Head of caudate nucleus (tissue), 42 donors: ENCODE data around the gene CDC42EP3.

Source experiments
- DNase-seq, 42 donors: peaks; one replicate each; pipeline versions ENCODE4 v3.0.0 to v3.0.0-alpha.2; 2020 to 2021; ENCODE audit warnings: mixed read lengths in 7 of 42
- intact Hi-C: fragments of 100-400 bp; cut with DNase I; formaldehyde crosslinking; loops from one replicate; pipeline ENCODE4 v1.15.0; 2022

CDC42EP3 gene

DNA sequence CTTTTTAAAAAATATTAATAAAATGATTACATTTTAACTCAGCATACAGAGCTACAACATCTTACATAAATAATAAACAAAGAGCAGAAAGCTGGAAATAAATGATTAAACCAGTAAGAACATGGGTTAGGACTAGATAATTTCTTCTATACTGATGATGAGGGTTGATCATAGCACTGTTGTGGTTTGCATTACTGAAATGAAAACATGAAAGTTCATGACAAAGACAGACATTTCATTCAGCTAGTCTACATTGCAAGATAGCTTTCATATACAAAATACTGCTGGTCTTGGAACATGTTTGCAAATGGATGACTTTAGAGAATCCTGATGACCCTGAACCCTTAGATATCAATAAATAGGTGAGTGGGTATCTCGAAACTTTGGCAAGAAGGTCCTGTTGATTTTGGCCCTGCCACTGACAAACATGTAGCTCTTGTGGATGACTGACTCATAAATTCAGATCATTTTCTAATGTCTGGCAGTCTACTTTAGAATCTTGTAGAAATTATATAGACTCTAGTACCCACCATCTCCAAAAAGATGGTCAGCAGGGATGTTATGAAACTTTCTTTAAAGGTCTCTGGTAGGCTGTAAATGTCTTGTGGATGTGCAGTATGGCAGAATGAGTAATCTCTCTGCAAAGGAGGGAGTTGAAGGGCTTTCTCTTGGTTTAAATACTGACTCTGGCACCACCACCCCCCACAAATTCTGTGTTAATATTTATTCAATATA, 15.5 kb upstream of the CDC42EP3 start:
- no peak for DNase-seq
- intact Hi-C loops = no loop called here

DNA sequence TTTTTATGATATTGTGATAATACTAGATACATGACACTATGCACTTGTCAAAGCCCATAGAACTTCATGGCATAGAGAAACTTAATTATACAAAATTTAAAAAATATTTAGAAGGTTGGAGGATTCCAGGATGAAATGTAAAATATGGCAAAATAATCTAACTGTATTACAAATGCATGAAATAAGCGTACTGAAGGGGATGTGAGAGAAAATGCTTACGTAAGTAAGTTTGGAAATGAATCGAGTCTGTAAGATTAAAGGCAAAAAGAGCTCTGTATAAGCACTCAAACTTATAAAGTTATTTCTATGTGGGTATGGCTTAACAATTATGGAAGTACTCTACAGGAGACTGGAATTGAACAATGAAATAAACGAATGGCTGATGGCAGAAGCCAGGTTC, 13.4 kb upstream of the CDC42EP3 start:
- intact Hi-C loops = no loop called here
- DNase-seq = no peak

DNA sequence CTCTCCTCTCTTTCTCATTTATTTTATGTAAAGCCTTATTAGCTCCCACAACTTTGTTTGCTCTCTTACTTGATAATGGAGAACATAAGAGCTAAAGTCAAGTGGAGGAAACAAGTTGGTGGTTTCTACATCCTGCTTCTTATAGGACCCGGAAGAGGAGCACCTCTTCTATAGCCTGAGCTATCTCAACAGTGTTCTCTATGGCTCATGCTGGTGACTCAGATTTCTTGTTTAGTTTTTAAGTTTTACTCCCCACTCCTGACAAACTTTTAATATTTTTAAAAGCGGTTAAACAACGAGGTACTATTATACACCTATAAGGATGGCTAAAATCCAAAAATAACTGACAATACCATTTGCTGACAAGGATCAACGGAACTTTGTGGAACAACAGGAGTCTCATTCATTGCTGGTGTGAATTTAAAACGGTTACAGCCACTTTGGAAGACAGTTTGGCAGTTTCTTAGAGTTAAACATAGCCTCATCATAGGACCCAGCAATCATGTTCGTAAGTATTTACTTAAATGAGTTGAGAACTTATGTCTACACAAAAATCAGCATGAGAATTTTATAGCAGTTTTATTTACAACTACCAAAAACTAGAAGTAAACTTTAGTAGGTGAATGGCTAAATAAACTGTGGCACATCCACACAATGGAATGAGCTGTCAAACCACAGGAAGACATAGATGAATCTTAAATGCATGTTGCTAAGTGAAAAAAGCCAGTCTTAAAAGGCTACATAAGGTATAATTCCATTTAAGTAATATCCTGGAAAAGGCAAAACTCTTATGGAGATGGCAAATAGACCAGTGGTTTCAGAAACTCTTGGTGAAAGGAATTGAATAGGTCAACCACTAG, 12.7 kb upstream of the CDC42EP3 start:
- intact Hi-C loops = no loop called here
- no peak for DNase-seq

DNA sequence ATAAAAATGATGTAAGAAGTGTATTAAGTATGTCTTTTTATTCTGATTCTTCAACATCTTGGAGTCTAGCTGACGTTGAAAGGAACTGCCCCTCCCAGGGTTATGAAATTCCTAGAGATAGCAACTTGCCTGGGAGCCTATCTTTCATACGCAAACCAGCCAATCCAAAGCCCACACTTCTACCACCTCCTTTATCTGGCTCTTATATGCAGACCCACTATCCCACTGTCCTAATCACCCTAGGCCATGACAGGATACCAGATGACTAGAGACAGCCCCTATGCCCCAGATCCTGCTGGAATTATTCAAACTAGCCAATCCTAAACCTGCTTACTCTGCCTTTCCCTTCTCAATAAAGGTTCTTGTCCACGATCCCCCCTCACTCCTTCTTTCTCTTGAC, 11.8 kb upstream of the CDC42EP3 start:
- intact Hi-C loops = no loop called here

DNA sequence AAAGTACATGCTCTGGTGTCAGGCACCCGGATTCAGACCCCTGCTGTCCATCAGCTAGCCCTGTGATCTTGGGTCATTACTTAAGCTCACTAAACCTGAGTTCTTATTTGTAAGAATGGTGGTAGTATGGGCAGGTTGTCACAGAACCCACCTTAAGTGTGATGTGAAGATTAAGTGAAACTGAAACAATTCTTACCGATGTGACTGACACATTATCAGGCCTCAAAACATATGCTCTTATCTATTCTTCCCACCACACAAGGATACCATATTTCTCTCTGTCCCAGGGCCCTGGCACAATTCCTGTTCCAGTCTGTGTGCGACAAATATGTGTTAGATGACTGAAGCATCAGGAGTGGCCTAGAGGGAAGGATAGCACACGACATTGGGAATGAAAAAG, 11.0 kb upstream of the CDC42EP3 start:
- no peak for DNase-seq
- intact Hi-C loops = no loop called here

More for the DNA sequence above, 11.8 kb upstream of the CDC42EP3 start:
- DNase-seq = no peak

DNA sequence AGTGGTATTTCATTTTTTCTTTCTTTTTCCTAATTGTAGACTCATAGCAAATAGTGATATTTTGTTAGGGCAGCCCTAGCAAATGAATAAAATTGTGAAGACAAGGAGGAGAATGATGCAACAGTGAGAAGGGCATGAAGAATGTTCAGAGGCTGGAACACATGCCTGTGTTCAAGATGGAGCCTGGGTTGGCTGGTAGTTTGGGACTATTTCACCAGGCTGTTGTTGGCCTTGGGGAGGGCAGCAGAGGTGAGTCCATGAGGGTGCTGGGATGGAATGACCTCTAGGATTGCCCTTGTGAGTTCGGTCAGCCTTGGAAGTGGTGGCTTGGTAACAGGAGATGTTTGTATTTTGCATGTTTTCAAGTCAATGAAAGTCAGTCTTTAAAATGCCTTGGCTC, 10.1 kb upstream of the CDC42EP3 start:
- DNase-seq = no peak
- intact Hi-C loops = no loop called here

DNA sequence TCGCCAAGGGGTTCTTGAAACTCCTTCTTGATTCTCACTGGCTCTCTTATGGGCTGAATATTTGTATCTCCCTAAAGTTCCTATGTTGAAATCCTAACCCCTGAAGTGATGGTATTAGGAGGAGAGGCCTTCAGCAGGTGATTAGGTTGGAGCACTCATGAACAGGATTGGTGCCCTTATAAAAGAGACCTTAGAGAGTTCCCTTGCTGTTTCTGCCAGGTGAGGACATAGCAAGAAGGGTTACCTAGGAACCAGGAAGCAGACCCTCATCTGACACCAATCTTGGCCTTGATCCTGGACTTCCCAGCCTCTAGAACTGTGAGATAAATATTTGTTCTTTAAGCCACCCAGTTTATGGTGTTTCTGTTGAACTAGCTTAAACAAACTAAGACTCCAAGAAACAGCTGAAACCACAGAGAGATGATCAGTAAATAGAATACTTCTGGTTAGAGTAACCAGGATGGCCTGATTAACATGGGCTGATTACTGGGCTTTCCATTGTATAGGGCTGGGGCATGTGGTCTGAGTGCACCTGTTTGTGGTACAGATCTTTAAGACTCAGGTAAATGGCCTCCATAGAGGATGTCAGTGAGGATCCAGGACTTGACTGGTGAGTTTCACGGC, 7.7 kb upstream of the CDC42EP3 start:
- intact Hi-C loops = no loop called here
- DNase-seq = no peak

DNA sequence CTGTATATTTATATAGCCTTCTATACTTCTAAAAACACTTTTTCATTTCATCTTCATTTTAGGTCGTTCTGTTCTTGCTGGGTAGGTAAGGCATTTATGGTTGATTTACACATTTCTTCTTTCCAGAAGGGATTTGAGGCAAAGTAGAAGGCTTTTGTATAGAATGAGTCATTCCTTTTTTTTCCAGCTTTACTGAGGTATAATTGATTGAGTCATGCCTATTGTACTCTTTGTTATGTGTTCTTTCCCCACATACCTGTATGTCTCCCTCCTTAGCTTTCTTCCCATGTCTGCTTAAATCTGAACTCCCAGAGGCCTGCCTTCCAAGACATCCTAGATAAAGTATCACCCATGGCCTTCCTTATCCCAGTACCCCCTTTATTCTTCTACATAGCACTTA, 4.8 kb upstream of the CDC42EP3 start:
- intact Hi-C loops = no loop called here
- no peak for DNase-seq

DNA sequence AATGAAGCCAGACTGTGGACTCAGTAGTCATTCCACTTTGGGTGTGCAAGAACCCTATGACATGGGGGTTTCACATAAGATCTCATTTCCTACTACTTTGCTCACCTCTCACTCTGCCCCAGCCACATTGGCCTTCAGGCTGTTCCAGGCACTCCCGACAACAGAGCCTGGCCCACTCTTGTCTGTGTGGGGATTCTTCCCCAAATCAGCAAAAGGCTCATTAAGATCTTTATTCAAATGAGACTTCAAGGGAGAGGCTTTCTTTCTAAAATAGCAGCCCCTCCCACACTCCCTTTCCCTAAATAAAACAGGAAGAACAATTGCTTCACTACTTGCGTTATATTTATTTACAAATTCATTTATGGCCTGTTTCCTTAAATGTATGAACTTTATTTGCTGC, 3.5 kb upstream of the CDC42EP3 start:
- intact Hi-C loops = no loop called here
- no peak for DNase-seq

DNA sequence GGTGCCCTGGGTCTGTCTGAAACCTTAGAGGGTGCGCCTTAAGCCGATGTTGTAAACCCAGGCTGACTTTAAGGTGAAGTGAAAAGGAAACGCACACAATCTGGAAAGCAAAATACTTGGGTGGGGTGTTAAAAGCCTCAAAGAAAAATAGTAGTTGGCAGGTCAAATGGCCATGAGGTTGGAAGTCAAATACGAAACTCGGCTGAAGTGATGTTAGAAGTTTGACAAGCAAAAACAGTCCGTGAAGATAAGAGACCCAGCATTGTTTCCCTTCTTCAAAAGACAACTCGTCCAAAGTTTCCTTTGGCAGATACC, 1.4 kb upstream of the CDC42EP3 start:
- no peak for DNase-seq
- intact Hi-C loops = no loop called here

DNA sequence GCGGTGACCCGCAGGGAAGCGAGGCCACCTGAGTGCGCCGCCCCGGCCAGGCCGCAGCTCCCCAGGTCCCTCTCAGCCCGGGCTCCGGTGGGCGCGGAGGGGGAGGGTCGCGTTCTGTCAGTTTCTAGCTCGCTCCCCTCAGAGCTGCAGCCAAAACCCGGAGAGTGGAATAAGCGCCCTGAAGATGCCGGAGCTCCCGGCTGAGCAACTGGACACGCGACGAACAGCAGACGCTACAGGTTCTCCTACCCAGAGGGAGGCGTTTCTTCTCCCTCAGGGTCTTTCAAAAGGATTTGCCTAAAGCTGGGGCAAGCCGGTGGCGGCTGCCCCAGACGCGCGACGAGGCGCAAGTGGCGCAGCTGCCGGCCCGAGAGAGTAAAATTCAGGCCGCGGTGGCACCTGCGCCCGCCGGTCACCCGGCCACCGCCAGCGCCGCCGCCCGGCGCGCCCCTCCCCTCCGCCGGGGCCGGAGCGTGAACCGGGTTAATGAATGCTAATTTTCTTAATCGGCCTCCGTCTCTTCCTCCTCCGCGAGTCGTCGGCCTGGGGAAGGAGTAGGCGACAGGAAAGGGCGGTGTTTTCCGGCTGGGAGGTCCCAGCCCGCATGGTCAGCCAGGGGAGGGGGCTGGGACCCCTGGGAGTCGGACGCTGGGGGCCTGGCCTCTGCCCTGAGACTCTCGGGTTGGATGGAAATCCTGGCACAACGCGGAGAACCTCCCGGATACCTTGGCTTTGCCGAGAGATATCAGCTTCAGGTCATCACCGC, 845 bp upstream of the CDC42EP3 start:
- DNase-seq = peak in 41 of 42 donors; percentile 23 to 77 (median 58)
- intact Hi-C loops = no loop called here

DNA sequence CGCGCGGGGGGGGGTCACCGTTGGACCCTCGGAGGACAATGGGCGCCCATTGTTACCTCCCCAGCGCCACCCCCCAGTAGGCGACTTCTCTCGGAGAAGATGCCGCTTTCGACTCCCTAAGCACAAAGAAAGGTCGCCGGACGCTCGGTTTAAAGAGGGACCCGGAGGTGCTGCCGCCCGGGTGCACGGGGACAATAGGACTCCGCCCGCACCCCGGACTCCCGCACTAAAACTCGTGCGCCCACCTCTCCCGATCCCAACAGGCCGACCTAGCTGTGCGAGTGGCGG, 318 bp upstream of the CDC42EP3 start:
- DNase-seq = peak in 1 of 42 donors; percentile 19
- intact Hi-C loops = no loop called here

DNA sequence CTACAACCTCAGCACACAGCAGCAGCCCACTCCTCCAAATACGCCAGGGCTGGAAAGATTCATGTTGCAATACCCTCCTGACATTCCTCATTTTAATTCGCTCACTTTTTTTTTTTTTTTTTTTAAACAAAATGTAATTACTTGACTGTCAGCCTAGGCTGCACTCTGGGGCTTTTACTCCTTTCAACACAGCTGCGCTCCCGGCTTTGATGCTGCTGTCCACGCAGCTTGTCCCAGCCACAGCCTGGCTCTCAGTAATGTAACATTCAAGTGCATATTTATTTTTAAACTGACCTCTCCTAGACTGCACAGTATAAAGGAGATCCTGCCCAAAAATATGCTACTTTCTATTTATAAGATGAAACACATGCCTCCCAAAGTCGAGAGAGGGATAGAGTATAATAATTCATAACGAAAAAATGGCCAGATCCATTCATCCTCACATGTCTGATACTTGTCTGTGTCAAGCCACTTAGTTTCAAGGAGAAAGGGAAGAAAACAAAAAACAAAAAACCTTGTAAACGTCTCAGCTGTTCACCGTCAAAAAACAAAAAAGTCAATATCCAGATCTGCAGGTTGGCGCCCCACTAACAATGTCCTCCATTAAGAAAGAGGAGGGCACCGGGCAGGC, 949 bp downstream of the CDC42EP3 start:
- DNase-seq = peak in 1 of 42 donors; percentile 18
- intact Hi-C loops = no loop called here

DNA sequence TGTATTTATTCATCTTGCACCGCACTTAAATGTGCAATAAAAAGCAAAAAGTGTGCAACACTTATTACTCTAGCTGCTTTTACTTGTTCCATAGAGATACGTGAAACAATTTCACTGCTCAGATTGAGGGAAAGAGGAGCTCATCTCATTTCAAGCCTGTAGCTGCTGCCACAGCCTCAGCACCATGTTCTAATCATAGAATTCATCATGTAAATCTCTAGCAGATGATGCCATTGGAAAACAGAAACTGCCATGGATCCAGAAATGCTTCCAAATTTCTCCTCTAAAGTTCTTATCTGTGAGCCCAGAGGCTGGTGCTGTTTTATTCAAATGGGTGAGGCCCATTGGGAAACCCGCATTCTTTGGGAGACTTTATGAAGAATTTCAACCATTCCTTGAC, 2.0 kb downstream of the CDC42EP3 start:
- intact Hi-C loops = no loop called here
- DNase-seq = no peak

DNA sequence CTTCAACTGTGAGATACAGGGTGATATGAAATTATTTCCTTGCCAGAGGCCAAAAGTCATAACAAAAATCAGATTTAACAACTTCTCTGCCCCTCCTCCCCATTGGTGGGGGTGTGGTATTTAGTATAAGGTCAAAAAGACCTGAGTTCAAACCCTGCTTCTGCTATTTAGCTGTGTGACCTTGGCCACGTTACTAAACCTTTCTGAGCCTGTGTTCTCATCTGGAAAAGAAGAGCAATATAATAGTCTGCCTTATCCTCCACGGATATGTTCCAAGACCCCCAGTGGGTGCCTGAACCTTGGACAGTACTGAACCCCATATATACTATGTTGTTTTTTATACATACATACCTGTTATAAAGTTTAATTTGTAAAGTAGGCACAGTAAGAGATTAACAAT, 3.7 kb downstream of the CDC42EP3 start:
- intact Hi-C loops = no loop called here
- DNase-seq = no peak

DNA sequence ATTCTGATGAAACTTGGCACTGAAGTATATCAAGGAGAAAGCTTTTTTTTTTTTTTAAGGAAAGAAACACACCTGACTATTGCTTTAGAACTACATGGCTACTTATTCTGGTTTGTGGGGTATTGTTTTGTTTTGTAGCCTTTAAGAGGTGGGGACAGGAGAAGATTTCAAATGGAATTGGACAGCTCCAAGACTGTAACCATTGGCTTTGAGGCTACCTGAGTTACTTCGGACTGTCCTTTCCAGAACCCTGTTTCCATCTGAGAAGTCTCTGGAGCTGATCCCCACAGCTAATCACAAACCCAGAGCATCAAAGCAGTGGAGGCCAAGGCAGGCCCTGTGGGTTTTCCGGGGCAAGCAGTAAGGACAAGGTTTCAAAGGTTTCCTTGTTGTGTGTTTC, 4.7 kb downstream of the CDC42EP3 start:
- intact Hi-C loops = no loop called here
- no peak for DNase-seq

DNA sequence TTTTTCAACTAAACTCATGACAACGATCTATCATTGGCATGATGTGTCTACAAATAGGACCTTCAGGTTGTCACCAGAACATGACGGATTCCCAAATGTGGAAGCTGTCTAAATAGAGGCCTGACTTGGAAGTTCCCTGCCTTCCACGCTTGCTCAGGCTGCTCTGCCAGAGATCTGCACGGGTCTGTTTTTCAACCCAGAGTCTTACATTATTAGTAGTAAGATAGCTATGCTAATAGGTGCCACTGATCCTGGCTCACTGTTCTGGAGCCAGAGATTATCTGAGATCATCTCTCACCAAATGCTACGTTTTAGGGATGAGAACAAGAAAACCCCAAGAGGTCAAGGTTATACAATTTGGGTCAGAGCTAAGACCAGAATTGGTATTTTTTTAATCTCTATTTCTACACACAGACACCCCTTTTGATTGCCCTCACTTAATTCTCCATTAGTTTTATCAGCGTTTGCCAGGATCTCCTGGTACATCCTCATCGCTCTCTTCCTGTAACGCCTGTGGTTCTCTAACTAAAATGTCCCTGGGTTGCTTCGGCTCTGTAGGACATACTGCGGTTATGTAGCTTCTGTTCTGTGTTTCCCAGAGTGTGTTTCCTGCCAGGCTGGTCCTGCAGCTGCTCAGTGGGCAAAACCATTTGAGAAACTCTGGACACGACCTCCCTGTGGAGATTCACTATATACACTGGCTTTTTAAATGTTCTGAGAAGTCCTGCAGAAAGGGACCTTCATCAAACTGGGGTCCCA, 5.7 kb downstream of the CDC42EP3 start:
- intact Hi-C loops = no loop called here
- DNase-seq = no peak

DNA sequence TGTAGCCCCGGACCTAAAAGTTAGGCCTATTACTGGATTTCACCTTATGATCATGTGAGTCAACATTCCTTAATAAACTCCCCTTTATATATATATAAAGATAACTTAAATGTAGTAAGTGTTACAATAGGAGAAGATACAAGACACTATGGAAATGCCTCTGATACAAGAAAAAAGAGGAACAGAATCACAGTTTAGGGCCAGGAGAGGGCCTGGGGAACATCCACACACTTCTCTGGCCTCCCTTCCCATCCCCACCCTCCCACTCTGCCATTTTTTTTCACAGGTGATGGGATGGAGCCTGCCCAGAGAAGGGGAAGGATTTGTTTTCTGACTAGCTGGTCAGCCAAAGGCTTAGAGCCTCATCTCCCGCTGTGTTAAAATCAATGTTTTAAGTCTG, 6.4 kb downstream of the CDC42EP3 start:
- no peak for DNase-seq
- intact Hi-C loops = no loop called here

DNA sequence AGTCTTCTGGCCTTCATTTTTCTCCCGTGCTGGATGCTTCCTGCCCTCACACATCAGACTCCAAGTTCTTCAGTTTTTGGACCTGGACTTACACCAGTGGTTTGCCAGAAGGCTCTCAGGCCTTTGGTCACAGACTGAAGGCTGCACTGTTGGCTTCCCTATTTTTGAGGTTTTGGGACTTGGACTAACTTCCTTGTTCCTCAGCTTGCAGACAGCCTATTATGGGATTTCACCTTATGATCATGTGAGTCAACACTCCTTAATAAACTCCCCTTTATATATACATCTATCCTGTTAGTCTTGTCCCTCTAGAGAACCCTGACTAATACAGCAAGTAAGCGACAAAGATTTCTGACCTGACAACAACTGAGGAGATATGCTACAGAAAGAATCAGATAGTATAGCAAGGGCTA, 7.2 kb downstream of the CDC42EP3 start:
- intact Hi-C loops = no loop called here

More for the DNA sequence above, 7.2 kb downstream of the CDC42EP3 start:
- no peak for DNase-seq
